ENCODE data around the gene LRRC8B.

GRCh38 chr1:89552471-89553081, 27.9 kb downstream of the LRRC8B start:
- TF ChIP-seq, protein P1, sequence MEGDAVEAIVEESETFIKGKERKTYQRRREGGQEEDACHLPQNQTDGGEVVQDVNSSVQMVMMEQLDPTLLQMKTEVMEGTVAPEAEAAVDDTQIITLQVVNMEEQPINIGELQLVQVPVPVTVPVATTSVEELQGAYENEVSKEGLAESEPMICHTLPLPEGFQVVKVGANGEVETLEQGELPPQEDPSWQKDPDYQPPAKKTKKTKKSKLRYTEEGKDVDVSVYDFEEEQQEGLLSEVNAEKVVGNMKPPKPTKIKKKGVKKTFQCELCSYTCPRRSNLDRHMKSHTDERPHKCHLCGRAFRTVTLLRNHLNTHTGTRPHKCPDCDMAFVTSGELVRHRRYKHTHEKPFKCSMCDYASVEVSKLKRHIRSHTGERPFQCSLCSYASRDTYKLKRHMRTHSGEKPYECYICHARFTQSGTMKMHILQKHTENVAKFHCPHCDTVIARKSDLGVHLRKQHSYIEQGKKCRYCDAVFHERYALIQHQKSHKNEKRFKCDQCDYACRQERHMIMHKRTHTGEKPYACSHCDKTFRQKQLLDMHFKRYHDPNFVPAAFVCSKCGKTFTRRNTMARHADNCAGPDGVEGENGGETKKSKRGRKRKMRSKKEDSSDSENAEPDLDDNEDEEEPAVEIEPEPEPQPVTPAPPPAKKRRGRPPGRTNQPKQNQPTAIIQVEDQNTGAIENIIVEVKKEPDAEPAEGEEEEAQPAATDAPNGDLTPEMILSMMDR (IDR thresholded peaks at IDR 0.05; ENCODE audit: borderline replicate concordance, extremely low read depth, low read length, poor library complexity, severe bottlenecking): no peak
- no peak for TF ChIP-seq EZH2 (IDR thresholded peaks at IDR 0.05; ENCODE audit: borderline replicate concordance, low read depth, low read length, severe bottlenecking)

Measured in DND-41 (cell line).